Cardiac fibroblast (primary cell): Measurements from ENCODE around the gene AIRE.
"Not testable (repeated sequence)": the region's sequence is repeated elsewhere in the genome, so short reads cannot be mapped to it uniquely, and the experiment has no call there.

Experiments used
- DNase-seq, 2 donors: peaks; one replicate each; pipeline versions ENCODE4 v3.0.0 to v3.0.0-alpha.2; 2010; ENCODE audit warnings: low read depth in 2 of 2
- H3K4me3 ChIP-seq, 2 donors: replicated peaks in 1 of 2; 1 replicate in 1 of 2; 2 replicates in 1 of 2; pipeline ENCODE4 v1.5.1; 2011; ENCODE audit warnings: low read depth in 2 of 2, low read length in 2 of 2, mild to moderate bottlenecking in 2 of 2, moderate library complexity in 1 of 2
- TF ChIP-seq, protein P1 (sequence below): IDR thresholded peaks from one replicate; pipeline ENCODE4 v1.5.1; 2011; ENCODE audit warnings: low read depth, mild to moderate bottlenecking, low read length, inconsistent platforms

AIRE gene

GRCh38 chr21:44338971-44339910 is 53.6 kb downstream of the AIRE start, which contains the start of gene CFAP410:
TSS of gene CFAP410 (minus strand) at chr21:44339390. CDS start at chr21:44339194, 196 bp downstream.
- H3K4me3 ChIP-seq: peak within 1 kb of the TSS; percentile 94 to 95
- peak; percentile 94 to 98 for DNase-seq
- TF ChIP-seq, protein P1, sequence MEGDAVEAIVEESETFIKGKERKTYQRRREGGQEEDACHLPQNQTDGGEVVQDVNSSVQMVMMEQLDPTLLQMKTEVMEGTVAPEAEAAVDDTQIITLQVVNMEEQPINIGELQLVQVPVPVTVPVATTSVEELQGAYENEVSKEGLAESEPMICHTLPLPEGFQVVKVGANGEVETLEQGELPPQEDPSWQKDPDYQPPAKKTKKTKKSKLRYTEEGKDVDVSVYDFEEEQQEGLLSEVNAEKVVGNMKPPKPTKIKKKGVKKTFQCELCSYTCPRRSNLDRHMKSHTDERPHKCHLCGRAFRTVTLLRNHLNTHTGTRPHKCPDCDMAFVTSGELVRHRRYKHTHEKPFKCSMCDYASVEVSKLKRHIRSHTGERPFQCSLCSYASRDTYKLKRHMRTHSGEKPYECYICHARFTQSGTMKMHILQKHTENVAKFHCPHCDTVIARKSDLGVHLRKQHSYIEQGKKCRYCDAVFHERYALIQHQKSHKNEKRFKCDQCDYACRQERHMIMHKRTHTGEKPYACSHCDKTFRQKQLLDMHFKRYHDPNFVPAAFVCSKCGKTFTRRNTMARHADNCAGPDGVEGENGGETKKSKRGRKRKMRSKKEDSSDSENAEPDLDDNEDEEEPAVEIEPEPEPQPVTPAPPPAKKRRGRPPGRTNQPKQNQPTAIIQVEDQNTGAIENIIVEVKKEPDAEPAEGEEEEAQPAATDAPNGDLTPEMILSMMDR: no peak

DNA sequence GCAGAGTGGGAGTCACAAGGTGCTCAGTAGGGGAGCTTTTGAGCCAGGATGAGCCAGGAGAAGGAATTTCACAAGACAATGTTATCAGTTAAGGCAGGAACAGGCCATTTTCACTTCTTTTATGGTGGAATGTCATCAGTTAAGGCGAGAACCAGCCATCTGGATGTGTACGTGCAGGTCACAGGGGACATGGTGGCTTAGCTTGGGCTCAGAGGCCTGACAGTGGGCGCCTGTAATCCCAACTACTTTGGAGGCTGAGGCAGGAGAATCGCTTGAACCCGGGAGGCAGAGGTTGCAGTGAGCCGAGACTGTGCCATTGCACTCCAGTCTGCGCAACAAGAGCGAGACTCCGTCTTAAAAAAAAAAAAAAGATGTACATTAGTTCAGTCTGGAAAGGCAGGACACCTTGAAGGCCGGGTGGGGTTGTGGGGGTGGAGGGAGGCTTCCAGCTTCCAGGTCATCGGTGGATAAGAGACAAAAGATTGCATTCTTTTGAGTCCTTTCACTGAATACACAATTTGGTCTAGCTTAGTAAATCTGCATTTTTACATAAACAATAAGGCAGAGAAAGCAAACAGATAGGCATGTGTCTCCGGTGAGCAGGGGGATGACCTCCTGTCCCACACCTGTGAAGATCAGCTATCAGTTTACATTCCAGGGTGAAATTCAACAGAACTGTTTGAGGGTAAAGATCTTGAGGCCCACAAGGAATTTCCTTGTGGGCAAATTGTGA is 56.2 kb downstream of the AIRE start:
- not testable (repeated sequence) for DNase-seq, H3K4me3 ChIP-seq

DNA sequence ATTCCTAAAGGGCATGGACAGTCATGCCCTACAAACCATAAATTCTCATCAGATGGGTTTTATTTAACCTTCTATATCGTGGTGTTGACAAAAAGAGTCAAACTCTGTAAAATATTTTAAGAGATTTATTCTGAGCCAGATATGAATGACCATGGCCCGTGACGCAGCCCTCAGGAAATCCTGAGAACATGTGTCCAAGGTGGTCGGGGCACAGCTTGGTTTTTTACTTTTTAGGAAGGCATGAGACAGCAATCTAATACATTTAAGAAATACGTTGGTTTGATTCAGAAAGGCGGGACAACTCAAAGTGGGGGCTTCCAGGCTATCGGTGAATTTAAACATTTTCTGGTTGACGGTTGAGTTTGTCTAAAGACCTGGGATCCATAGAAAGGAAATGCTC is 57.3 kb downstream of the AIRE start:
- H3K4me3 ChIP-seq, DNase-seq: not testable (repeated sequence)

GRCh38 chr21:44344541-44345183 is 59.0 kb downstream of the AIRE start:
- no peak for DNase-seq
- TF ChIP-seq, protein P1: no peak
- no peak overlapping the region for H3K4me3 ChIP-seq

DNA sequence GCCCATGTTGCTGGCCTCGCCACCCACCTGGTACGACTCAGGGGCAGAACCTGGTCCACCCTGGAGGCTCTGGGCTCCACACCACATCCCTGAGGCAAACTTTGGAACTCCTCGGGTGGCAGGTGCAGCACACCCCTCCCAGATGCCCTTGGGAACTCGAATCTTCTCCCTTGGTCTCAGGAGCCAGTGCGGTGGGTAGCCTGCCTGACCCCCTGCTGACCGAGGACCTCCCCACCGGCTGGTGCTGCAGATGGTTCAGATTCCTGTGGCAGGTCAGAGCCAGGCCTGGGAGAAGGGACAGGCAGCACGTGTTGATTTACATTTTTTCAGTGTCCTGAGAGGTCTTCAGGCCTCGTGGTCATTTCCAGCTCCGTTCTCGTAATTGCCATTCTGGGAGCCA is 59.8 kb downstream of the AIRE start:
- TF ChIP-seq, protein P1: no peak
- H3K4me3 ChIP-seq: no peak overlapping the region

GRCh38 chr21:44347911-44348451 is 62.3 kb downstream of the AIRE start:
- DNase-seq: no peak
- TF ChIP-seq, protein P1: no peak
- no peak overlapping the region for H3K4me3 ChIP-seq

More for the DNA sequence above, 59.8 kb downstream of the AIRE start:
- DNase-seq: no peak
